GM18502 (cell line): Measurements from ENCODE around the gene COQ10B.
A peak's percentile ranks its signal among the peaks of the same experiment; 100 is the strongest.
"Not testable (repeated sequence)": the region's sequence is repeated elsewhere in the genome, so short reads cannot be mapped to it uniquely, and the experiment has no call there.

Experiments used
- ATAC-seq: cut with Tn5 transposase; IDR thresholded peaks from one replicate; pipeline ENCODE4 v1.9.1; 2021; ENCODE audit warnings: mild to moderate bottlenecking; ENCODE audit not compliant: unreplicated experiment, poor library complexity

COQ10B gene

GRCh38 chr2:197450465-197450864 lies 2.9 kb upstream of the COQ10B start:
- no peak for ATAC-seq

- not testable (repeated sequence) for ATAC-seq
Measured at GRCh38 chr2:197450935-197451358, 2.4 kb upstream of the COQ10B start.

GRCh38 chr2:197452754-197453122 lies 614 bp upstream of the COQ10B start:
- ATAC-seq: no peak

GRCh38 chr2:197453914-197454398 lies 604 bp downstream of the COQ10B start:
- peak; percentile 36 for ATAC-seq

GRCh38 chr2:197454923-197455322 lies 1.6 kb downstream of the COQ10B start:
- ATAC-seq: no peak

GRCh38 chr2:197455428-197455827 lies 2.1 kb downstream of the COQ10B start:
- no peak for ATAC-seq

GRCh38 chr2:197460649-197461048 lies 7.3 kb downstream of the COQ10B start:
- no peak for ATAC-seq

- ATAC-seq: no peak
Measured at GRCh38 chr2:197461057-197461456, 7.7 kb downstream of the COQ10B start.

GRCh38 chr2:197464175-197464574 lies 10.8 kb downstream of the COQ10B start:
- no peak for ATAC-seq

- ATAC-seq: no peak
Measured at GRCh38 chr2:197472166-197472565, 18.8 kb downstream of the COQ10B start.

- ATAC-seq: no peak
Measured at GRCh38 chr2:197477797-197478196, 24.4 kb downstream of the COQ10B start.

- ATAC-seq: no peak
Measured at GRCh38 chr2:197480165-197481036, 27.0 kb downstream of the COQ10B start.

- ATAC-seq: not testable (repeated sequence)
Measured at GRCh38 chr2:197484248-197484647, 30.9 kb downstream of the COQ10B start.

GRCh38 chr2:197486175-197486574 lies 32.8 kb downstream of the COQ10B start:
- ATAC-seq: no peak

- ATAC-seq: no peak
Measured at GRCh38 chr2:197487385-197487784, 34.0 kb downstream of the COQ10B start.

GRCh38 chr2:197495433-197496134 lies 42.2 kb downstream of the COQ10B start:
- no peak for ATAC-seq

- ATAC-seq: no peak
Measured at GRCh38 chr2:197496695-197497094, 43.3 kb downstream of the COQ10B start.

- ATAC-seq: no peak
Measured at GRCh38 chr2:197497326-197497725, 44.0 kb downstream of the COQ10B start.

GRCh38 chr2:197498235-197498936 lies 45.0 kb downstream of the COQ10B start:
- ATAC-seq: no peak

- peak; percentile 13 for ATAC-seq
Measured at GRCh38 chr2:197498937-197499593, 45.7 kb downstream of the COQ10B start.
